HepG2 (cell line): ENCODE data around the gene CRYBA2. TPM values are rescaled to one million over a fixed set of nuclear protein-coding genes. Genes with fewer than 3 reads are reported as not detected.

Experiments
- ATRX ChIP-seq: sonication (generic); formaldehyde crosslinking; IDR thresholded peaks from 2 replicates; pipeline ENCODE4 v1.4.0; 2020; ENCODE audit warnings: missing genetic modification reagents, borderline replicate concordance
- FIP1L1 ChIP-seq: fragments of 200-400 bp; formaldehyde crosslinking; IDR thresholded peaks from 2 replicates; pipeline ENCODE4 v1.6.1; 2018; ENCODE audit warnings: low read depth, mild to moderate bottlenecking, low read length, moderate library complexity, borderline replicate concordance; ENCODE audit not compliant: insufficient read depth
- HNRNPK ChIP-seq: fragments of 200-400 bp; formaldehyde crosslinking; IDR thresholded peaks from 2 replicates; pipeline ENCODE4 v1.6.1; 2018; ENCODE audit warnings: low read length, low read depth, moderate library complexity, mild to moderate bottlenecking; ENCODE audit not compliant: poor library complexity, severe bottlenecking
- JUND ChIP-seq: sonication (generic); formaldehyde crosslinking; IDR thresholded peaks from 2 replicates; pipeline ENCODE4 v1.8.0; 2022; ENCODE audit warnings: mild to moderate bottlenecking, missing genetic modification reagents
- KDM2A ChIP-seq: sonication (generic); formaldehyde crosslinking; IDR thresholded peaks from 2 replicates; pipeline ENCODE4 v1.4.0; 2020; ENCODE audit warnings: low read depth, missing genetic modification reagents, borderline replicate concordance
- RFXAP ChIP-seq: sonication (generic); formaldehyde crosslinking; IDR thresholded peaks from 2 replicates; pipeline ENCODE4 v1.4.0; 2020; ENCODE audit warnings: missing genetic modification reagents, borderline replicate concordance
- SP140L ChIP-seq: sonication (generic); formaldehyde crosslinking; IDR thresholded peaks from 2 replicates; pipeline ENCODE4 v1.4.0; 2020; ENCODE audit warnings: missing genetic modification reagents, borderline replicate concordance
- STAG1 ChIP-seq: sonication (generic); formaldehyde crosslinking; IDR thresholded peaks from 2 replicates; pipeline ENCODE4 v1.4.0; 2020; ENCODE audit warnings: missing genetic modification reagents
- TCF7L2 ChIP-seq: IDR thresholded peaks from 2 replicates; pipeline ENCODE4 v1.6.1; 2011; ENCODE audit warnings: mild to moderate bottlenecking, low read depth, low read length, moderate library complexity
- TOPORS ChIP-seq: sonication (generic); formaldehyde crosslinking; IDR thresholded peaks from 2 replicates; pipeline ENCODE4 v1.8.0; 2023; ENCODE audit warnings: mild to moderate bottlenecking, missing genetic modification reagents
- ZBTB3 ChIP-seq: sonication (generic); formaldehyde crosslinking; IDR thresholded peaks from 2 replicates; pipeline ENCODE4 v1.4.0; 2020; ENCODE audit warnings: low read depth, mild to moderate bottlenecking, moderate library complexity, missing genetic modification reagents, borderline replicate concordance
- ZNF724P ChIP-seq: sonication (generic); formaldehyde crosslinking; IDR thresholded peaks from 2 replicates; pipeline ENCODE4 v1.8.0; 2022; ENCODE audit warnings: missing genetic modification reagents, borderline replicate concordance
- ZNF782 ChIP-seq: sonication (generic); formaldehyde crosslinking; IDR thresholded peaks from 2 replicates; pipeline ENCODE4 v1.4.0; 2020; ENCODE audit warnings: missing genetic modification reagents, mild to moderate bottlenecking, borderline replicate concordance
- ZSCAN21 ChIP-seq: sonication (generic); formaldehyde crosslinking; IDR thresholded peaks from 2 replicates; pipeline ENCODE4 v1.8.0; 2022; ENCODE audit warnings: mild to moderate bottlenecking, missing genetic modification reagents, moderate library complexity, borderline replicate concordance
- polyA plus RNA-seq, 8 experiments: library from polyadenylated mRNA; depleted of rRNA in 3 of 8; stranded (reverse) in 7 of 8; unstranded in 1 of 8; fragments of >200 nt; fragmentation: Illumina TruSeq in 4 of 8; extraction: Trizol in 4 of 8; gene quantifications; 2 replicates each; pipeline versions ENCODE4 v1.2.1 to v1.2.3, GENCODE V29; 2011 to 2016; ENCODE audit warnings: low read depth in 4 of 8, missing spikeins in 1 of 8, mixed read lengths in 1 of 8; ENCODE audit not compliant: insufficient read depth in 1 of 8
- total RNA-seq, 5 experiments: library from RNA; depleted of rRNA; stranded (reverse); fragments of >200 nt; fragmentation: Illumina TruSeq; extraction: Trizol; gene quantifications; 2 replicates each; pipeline ENCODE4 v1.2.3, GENCODE V29; 2016; ENCODE audit warnings: low read depth in 1 of 5
- TF ChIP-seq, protein P1 (sequence below): sonication (generic); formaldehyde crosslinking; IDR thresholded peaks from 2 replicates; pipeline ENCODE4 v1.5.0; 2020; ENCODE audit warnings: missing genetic modification reagents
- TF ChIP-seq, protein P2 (sequence below): IDR thresholded peaks from 2 replicates; pipeline ENCODE4 v1.6.1; 2012; ENCODE audit warnings: low read length, improper control_type of control experiment
- TF ChIP-seq, protein P3 (sequence below): sonication (generic); formaldehyde crosslinking; IDR thresholded peaks from 2 replicates; pipeline ENCODE4 v1.8.1; 2023; ENCODE audit warnings: mild to moderate bottlenecking, moderate library complexity, missing genetic modification reagents
- TF ChIP-seq, protein P4 (sequence below): sonication (generic); formaldehyde crosslinking; IDR thresholded peaks from 2 replicates; pipeline ENCODE4 v1.4.0; 2020; ENCODE audit warnings: missing genetic modification reagents, borderline replicate concordance

Gene CRYBA2
- total and polyA plus RNA-seq, 2 of the 13 experiments (the other 11 are each of a cell fraction or from before 2014, with no cell fraction given): not detected

DNA sequence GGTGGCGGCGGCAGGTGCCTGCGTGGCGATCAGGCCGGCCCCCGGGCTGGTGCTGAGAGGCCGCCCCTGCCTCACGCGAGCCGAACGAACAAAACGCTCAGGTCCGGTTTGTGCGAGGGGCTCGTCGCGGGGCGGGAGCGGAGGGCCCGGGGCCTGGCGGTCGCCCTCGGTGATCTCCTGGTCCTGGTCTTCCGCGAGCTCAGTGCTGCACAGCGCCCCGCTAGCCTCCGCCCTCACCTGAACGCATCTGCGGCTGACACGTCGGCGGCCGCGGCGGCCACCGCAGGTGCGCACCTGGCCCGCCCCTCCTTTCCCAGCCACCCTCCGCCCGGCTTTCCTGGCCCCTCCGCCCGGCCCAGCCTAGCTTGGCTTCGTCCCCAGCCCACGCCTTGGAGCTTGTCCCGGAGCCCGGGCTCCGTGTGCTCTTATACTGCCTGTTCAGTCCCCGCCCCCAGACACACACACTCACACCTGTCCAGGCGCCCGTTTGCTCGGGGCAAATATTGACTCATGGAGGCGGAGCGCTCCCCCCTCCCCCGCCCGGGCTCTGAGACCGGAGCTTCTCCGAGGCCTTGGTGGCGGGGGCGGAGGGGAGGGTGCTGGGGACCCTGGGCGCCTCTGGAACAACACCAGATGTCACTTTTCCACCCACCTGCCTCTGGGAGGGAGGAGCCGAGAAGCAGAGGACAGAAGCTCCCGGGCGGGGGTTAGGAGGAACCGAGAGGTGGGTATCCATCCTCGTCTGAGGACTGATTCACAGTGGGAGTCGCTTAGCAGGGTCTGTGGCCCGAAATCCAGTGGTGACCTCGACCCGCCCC is 8.6 kb upstream of the CRYBA2 start (continued):
- TF ChIP-seq ZNF782 (CRISPR knock-in tag): no peak; the same call in 1 of the 2 replicates
- TF ChIP-seq ZSCAN21 (CRISPR knock-in tag): peak; percentile 87; the same call in 1 of the 2 replicates
- no peak for TF ChIP-seq HNRNPK
- TF ChIP-seq, protein P1, sequence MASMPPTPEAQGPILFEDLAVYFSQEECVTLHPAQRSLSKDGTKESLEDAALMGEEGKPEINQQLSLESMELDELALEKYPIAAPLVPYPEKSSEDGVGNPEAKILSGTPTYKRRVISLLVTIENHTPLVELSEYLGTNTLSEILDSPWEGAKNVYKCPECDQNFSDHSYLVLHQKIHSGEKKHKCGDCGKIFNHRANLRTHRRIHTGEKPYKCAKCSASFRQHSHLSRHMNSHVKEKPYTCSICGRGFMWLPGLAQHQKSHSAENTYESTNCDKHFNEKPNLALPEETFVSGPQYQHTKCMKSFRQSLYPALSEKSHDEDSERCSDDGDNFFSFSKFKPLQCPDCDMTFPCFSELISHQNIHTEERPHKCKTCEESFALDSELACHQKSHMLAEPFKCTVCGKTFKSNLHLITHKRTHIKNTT (CRISPR knock-in tag): no peak
- no peak for TF ChIP-seq TCF7L2
- peak; percentile 82 for TF ChIP-seq KDM2A
- no peak; the same call in 1 of the 2 replicates for TF ChIP-seq ZBTB3 (CRISPR knock-in tag)
- no peak for TF ChIP-seq JUND (CRISPR knock-in tag)
- no peak for TF ChIP-seq ATRX (CRISPR knock-in tag)
- TF ChIP-seq, protein P2, sequence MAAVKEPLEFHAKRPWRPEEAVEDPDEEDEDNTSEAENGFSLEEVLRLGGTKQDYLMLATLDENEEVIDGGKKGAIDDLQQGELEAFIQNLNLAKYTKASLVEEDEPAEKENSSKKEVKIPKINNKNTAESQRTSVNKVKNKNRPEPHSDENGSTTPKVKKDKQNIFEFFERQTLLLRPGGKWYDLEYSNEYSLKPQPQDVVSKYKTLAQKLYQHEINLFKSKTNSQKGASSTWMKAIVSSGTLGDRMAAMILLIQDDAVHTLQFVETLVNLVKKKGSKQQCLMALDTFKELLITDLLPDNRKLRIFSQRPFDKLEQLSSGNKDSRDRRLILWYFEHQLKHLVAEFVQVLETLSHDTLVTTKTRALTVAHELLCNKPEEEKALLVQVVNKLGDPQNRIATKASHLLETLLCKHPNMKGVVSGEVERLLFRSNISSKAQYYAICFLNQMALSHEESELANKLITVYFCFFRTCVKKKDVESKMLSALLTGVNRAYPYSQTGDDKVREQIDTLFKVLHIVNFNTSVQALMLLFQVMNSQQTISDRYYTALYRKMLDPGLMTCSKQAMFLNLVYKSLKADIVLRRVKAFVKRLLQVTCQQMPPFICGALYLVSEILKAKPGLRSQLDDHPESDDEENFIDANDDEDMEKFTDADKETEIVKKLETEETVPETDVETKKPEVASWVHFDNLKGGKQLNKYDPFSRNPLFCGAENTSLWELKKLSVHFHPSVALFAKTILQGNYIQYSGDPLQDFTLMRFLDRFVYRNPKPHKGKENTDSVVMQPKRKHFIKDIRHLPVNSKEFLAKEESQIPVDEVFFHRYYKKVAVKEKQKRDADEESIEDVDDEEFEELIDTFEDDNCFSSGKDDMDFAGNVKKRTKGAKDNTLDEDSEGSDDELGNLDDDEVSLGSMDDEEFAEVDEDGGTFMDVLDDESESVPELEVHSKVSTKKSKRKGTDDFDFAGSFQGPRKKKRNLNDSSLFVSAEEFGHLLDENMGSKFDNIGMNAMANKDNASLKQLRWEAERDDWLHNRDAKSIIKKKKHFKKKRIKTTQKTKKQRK: no peak
- 0 out of 2 replicates have a peak, but pooled peaks have one; percentile 26 for TF ChIP-seq TOPORS (CRISPR knock-in tag)
- 0 out of 2 replicates have a peak, but pooled peaks have one; percentile 42 for TF ChIP-seq FIP1L1
- no peak for TF ChIP-seq SP140L
- TF ChIP-seq, protein P3, sequence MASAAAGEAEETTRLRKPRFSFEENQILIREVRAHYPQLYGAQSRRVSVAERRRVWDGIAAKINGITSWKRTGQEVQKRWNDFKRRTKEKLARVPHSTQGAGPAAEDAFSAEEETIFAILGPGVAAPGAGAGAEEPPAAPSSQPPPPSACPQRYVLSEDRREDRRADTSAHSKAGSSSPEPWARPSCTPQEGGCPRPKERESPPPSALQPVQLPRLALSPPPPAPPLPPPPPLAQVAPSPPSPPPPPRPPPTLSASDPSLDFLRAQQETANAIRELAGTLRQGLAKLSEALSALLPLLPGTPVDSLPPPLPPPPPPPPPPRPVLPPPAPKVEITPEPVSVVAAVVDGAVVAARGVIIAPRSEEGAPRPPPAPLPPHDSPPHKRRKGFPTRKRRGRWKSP (CRISPR knock-in tag): 0 out of 2 replicates have a peak, but pooled peaks have one; percentile 61
- 0 out of 2 replicates have a peak, but pooled peaks have one; percentile 4 for TF ChIP-seq ZNF724P (CRISPR knock-in tag)
- peak; percentile 52; the same call in 1 of the 2 replicates for TF ChIP-seq RFXAP
- TF ChIP-seq, protein P4, sequence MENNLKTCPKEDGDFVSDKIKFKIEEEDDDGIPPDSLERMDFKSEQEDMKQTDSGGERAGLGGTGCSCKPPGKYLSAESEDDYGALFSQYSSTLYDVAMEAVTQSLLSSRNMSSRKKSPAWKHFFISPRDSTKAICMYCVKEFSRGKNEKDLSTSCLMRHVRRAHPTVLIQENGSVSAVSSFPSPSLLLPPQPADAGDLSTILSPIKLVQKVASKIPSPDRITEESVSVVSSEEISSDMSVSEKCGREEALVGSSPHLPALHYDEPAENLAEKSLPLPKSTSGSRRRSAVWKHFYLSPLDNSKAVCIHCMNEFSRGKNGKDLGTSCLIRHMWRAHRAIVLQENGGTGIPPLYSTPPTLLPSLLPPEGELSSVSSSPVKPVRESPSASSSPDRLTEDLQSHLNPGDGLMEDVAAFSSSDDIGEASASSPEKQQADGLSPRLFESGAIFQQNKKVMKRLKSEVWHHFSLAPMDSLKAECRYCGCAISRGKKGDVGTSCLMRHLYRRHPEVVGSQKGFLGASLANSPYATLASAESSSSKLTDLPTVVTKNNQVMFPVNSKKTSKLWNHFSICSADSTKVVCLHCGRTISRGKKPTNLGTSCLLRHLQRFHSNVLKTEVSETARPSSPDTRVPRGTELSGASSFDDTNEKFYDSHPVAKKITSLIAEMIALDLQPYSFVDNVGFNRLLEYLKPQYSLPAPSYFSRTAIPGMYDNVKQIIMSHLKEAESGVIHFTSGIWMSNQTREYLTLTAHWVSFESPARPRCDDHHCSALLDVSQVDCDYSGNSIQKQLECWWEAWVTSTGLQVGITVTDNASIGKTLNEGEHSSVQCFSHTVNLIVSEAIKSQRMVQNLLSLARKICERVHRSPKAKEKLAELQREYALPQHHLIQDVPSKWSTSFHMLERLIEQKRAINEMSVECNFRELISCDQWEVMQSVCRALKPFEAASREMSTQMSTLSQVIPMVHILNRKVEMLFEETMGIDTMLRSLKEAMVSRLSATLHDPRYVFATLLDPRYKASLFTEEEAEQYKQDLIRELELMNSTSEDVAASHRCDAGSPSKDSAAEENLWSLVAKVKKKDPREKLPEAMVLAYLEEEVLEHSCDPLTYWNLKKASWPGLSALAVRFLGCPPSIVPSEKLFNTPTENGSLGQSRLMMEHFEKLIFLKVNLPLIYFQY (CRISPR knock-in tag): peak; percentile 63; the same call in 1 of the 2 replicates
- TF ChIP-seq STAG1 (CRISPR knock-in tag): no peak
